ENCODE data around the gene MRPL24.
"Not testable (repeated sequence)": the region's sequence is repeated elsewhere in the genome, so short reads cannot be mapped to it uniquely, and the experiment has no call there.

MRPL24 gene

GRCh38 chr1:156760092-156760795, 19.4 kb upstream of the MRPL24 start:
- DNase-seq (ENCODE audit: low read depth in 2 of 2), result no peak

DNA sequence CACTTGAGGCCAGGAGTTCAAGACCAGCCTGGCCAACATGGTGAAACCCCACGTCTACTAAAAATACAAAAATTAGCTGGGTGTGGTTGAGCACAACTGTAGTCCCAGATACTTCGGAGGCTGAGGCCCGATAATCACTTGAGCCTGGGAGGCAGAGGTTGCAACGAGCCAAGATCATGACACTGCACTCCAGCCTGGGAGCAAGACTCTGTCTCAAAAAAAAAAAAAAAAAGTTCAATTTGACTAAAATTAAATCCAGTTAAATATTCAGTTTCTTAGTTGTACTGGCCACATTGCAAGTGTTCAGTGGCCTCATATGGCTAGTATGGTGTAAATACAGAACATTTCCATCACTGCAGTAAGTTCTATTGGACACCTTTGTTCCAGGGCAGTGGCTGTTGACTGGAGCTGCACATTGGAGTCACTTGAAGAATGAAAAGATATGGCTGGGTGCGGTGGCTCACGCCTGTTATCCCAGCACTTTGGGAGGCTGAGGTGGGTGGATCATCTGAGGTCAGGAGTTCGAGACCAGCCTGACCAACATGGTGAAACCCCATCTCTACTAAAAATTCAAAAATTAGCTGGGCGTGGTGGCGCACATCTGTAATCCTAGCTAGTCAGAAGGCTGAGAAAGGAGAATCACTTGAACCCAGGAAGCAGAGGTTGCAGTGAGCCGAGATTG, 16.8 kb upstream of the MRPL24 start:
- not testable (repeated sequence) for DNase-seq (ENCODE audit: low read depth in 2 of 2)

- no peak for DNase-seq (ENCODE audit: low read depth in 2 of 2)
These were observed 15.5 kb upstream of the MRPL24 start for GRCh38 chr1:156756355-156756754.

GRCh38 chr1:156755527-156755950, 14.7 kb upstream of the MRPL24 start:
- no peak for DNase-seq (ENCODE audit: low read depth in 2 of 2)

DNA sequence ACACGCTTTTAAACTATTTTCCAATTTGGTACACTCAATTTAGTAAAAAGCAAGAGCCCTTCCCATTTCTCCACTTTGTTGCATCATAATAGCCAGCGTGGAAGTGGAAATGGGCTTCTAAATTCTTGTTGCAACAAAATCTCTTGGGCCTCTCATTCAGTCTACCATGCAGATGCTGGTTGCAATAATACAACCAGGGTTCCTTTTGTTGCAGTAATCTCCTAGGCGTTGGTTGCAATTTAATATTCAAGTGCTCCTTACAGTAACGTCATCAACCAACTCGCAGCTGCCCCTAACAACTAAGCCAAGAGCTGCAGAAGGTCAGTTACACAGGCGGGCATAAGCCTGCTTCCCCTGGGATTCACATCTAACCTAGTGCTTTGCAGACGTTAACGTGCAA, 13.3 kb upstream of the MRPL24 start:
- DNase-seq (ENCODE audit: low read depth in 2 of 2), result no peak

- DNase-seq (ENCODE audit: low read depth in 2 of 2), result no peak
These were observed 12.1 kb upstream of the MRPL24 start for GRCh38 chr1:156752843-156753482.

- DNase-seq (ENCODE audit: low read depth in 2 of 2), result peak; percentile 96 to 98
These were observed 11.0 kb upstream of the MRPL24 start for GRCh38 chr1:156751757-156752481.

DNA sequence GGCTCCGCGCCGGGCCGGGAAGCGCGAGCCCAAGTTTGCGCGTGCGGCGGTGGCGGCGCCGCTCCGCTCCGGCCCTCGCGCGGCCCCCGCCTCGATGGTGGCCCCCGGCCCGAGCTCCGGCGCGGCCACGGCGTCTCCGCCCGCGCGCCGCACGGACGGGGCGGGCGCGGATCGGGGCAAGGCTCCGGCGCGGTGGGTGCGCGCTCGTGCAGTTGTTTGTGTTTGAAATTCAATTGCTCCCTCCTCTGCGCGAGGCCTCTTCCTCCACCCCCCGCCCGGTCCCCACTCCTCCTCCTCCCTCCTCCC, 10.5 kb upstream of the MRPL24 start, which contains the start of gene HDGF:
TSS of gene HDGF (minus strand) at position 225 of the 306 bp plus-strand sequence. CDS start 246 bp downstream, outside the sequence.
- no peak for DNase-seq (ENCODE audit: low read depth in 2 of 2)

- DNase-seq (ENCODE audit: low read depth in 2 of 2), result no peak
These were observed 10.0 kb upstream of the MRPL24 start for GRCh38 chr1:156750711-156751450.

GRCh38 chr1:156750191-156750672, 9.3 kb upstream of the MRPL24 start:
- no peak for DNase-seq (ENCODE audit: low read depth in 2 of 2)

- DNase-seq (ENCODE audit: low read depth in 2 of 2), result no peak
These were observed 8.7 kb upstream of the MRPL24 start for GRCh38 chr1:156749419-156750118.

DNA sequence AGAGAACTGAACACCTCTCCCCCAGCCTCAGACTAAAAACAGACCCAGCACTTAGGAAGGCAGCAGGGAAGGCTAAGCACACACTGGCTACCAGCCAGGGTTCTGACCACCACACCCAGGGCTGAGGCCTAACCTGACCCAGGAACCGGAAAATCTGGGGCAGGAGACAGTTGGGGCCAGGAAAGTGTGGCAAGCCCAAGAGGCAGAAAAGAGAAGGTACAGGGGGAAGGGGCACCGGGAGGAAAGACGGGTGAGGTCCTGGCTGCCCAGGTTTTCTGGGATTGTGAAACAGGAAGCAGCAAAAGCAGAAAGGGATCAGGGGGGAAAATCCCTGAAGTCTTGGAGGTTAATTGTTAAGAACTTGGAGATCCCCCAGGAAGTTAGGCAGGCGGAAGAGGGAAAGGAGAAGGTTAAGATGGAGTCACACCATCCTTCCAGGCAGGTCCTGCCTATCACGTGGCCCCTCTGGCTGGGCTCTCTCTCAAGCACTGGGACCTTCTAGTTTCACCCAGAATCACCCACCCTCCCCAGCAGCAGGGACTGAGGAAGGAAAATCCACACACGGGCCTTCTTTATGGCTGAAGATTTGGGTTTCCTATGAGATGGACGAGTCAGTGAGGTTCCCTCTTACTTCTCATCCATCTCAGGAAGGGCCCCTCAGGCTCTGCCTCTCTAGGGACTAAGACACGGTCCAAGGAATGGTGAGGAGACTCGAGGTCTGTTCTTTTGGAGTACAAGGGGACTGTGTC, 8.0 kb upstream of the MRPL24 start:
- no peak for DNase-seq (ENCODE audit: low read depth in 2 of 2)

DNA sequence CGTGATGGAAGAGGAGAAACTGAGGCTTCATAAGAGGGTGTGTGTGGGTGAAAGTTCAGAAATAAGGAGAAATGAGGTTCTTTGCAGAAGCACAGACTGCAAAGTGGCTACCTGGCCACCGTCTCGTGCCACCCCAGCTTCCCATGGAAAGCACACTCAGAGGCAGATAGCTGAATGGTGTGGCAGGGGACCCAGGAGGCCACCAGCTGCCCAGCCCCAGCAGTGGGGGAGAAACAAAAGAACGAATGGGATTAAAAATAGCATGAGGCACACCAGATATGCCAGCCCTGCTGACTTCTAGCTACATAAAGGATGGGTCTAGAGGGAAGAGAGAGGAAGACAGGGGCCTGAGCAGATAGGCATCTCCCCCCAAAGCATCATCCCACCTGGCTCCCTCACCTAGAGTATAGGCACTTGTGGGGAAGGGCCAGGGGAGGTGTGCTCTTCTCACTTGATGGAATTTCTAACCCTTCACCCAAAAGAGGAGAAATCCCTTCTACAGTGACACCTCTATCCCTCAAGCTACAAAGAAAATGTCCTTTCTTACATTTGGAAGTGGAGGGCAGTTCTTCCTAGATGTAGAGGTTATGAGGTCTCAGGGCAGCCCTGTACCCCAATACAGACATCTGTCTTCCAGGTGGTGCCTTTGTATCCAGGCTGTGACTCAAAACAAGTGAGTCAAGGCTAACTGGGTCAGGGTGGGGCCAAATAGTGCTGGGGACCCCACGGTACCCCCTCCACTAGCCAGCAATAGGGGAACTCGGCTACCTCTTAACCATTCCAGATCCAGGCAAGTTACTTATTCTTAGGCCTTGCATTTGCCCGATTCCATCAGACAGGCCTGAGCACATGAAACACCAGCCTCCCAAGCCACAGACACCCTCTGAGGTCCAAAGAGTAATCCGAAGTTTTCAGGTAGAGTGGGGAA, 7.1 kb upstream of the MRPL24 start:
- no peak for DNase-seq (ENCODE audit: low read depth in 2 of 2)

DNA sequence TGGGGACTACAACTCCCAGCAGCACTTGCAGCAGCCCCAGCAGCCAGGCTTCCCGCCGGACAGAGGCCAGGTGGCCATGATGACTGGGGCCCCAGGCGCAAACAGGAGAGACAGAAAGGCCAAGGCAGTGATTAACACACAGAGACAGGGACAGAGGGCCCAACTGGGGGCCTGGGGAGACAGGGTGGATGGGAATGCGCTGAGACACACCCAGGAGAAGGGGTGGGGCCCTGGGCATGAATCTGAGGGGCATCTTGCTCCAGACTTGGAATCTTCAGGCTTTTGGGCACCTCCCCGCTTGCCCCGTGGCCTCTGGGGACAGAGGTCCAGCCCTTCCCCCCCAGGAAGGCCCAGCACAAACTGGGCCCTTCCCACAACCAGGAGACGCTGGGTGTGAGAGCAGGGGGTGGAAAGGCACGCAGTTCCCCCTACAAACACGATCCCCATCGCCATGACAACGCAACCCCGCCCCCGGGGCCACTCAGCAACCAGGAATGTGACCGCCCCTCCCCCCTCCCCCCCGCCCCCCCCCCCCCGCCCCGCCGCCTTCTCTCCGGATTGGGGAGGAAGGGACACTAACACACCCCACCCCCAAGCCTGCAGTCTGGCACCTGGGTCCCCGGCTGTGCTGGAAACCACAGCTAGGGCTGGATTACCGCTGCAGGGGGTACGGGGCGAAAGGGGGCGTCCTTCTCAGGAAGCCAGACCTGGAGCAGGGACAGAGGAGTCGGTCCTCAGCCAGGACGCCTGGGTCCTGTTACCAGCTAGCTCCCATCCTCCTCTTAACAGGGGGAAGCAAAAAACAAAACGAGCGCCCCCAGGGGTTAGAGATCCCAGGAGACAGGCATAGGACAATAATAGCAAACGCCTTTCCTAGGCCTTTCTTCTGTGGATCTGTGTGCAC, 6.1 kb upstream of the MRPL24 start:
- no peak for DNase-seq (ENCODE audit: low read depth in 2 of 2)

DNA sequence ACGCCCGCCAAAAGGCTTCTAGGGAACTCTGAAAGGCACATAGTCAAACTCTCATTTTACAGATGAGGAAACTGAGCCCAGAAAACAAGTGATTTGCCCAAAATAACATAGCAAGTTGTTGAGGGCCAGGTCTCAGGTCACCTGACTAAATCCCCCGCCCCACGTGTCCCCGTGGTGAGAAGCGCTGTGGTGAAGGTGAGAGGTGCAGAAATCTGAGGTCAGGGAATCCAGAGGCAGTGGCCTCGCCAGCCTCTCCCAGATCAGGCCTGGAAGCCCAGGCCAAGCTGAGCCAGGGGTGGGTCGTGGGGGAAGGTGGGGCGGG, 5.5 kb upstream of the MRPL24 start:
- no peak for DNase-seq (ENCODE audit: low read depth in 2 of 2)

DNA sequence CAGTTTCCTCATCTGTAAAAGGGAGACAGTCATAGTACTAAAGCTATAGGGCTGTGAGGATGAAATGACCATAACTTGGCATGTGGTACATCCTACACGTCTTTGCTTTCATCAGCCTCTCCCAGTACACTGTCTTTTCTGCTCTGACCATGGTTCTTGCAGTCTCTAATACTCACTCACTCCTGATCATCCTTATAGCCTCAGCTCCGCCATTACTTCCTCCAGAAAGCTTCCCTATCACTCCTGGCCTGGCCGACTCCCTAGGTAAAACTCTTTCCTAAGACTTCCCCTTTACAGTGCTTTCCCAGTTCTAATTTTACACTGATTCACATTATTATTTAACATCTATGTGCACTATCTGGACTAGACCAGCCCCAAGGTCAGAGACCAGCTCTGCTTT, 5.0 kb upstream of the MRPL24 start:
- no peak for DNase-seq (ENCODE audit: low read depth in 2 of 2)

GRCh38 chr1:156744786-156745419, 4.0 kb upstream of the MRPL24 start:
- no peak for DNase-seq (ENCODE audit: low read depth in 2 of 2)

GRCh38 chr1:156744344-156744743, 3.5 kb upstream of the MRPL24 start:
- DNase-seq (ENCODE audit: low read depth in 2 of 2), result no peak

Data from activated CD4-positive, alpha-beta T cell treated with anti-CD3 and anti-CD28 coated beads for 24 hours (primary cell).